ENCODE data around the gene PPP3R1.

PPP3R1 gene

GRCh38 chr2:68252400-68253218, at the start of gene PPP3R1:
Gene PPP3R1, minus strand, starts transcription at chr2:68252532. Its CDS starts 405 bp downstream, at chr2:68252127.
- DNase-seq: peak; percentile 97

DNA sequence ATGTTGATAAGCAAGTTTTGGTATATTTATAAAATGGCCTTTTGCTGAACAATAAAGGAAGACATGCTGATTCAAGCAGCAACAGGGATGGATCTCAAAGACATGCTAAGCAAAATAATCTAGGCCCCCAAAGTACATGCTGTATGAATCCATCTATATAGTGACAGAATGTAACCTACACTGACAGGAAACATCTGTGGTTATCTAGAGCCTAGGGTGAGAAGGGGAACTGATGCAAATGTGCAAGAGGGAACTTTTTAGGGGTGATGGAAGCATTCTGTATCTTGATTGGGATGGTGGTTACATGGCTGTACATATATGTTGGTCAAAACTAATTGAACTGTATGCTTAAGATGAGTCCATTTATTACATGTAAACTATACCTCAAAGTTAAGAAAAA, 43.2 kb upstream of the PPP3R1 start:
- no peak for DNase-seq

DNA sequence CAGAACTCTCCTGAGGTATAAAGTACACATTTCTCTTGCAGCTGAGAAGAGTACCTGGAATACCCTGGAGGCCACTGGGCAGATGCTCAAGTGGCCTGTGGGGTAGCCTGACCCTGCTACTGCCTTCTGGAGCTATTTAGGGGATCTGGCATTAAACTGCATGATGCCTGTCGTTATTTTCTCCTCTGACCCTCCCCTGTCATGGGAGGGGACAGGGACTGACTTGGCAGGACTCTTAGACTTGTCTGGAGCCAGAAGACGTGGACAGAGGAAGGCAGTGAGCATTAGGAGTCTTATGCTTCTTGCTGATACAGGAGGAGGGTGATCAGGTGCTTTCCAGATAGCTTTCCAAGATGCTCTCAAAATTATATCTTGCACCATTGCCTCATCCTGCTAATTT, 42.6 kb upstream of the PPP3R1 start:
- DNase-seq: no peak

GRCh38 chr2:68294187-68294586, 41.9 kb upstream of the PPP3R1 start:
- DNase-seq: no peak

- no peak for DNase-seq
Observed at GRCh38 chr2:68293755-68294154, 41.4 kb upstream of the PPP3R1 start.

- no peak for DNase-seq
Observed at GRCh38 chr2:68293024-68293423, 40.7 kb upstream of the PPP3R1 start.

DNA sequence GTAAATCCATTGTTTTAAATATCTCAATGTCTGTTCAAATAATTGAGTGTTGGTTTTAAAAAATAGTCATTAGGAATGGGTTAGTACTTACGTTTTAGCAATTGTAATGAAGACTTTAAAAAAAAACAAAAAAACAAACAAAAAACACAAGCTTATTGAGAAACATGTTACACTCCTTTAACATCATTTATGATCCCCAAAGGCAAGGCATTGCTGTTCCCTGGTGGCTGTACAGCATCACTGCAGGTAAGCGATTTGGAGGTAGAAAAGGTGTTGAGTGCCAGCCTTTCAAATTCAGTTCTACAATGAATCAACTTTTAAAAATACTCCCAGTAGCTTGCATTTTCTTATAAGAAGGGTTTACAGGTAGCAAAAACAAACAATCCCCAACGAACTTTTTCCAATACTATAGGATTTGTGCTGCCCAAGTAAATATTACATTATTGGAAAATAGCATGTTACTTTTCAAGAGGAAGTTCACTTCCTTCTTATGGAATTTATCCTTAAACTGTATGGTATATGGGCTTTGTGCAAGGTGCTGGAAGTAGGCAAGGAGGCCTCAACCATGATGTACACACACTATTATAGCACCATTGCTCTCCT, 39.9 kb upstream of the PPP3R1 start:
- DNase-seq: peak; percentile 26

DNA sequence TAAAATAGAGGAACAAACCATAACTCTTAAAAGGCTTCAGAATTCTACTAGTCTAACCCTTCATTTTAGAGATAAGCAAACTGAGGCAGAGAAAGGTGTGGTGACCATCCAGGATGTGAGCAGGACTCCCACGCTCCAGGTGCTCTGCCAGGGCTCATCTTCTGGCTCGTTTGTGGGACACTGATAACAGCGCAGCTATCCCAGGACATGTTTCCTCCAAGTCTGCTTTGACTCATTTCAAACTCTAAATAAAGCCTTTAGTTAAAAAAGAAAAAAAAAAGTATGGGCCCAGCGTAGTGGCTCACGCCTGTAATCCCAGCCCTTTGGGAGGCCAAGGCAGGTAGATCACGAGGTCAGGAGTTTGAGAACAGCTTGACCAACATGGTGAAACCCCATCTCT, 39.0 kb upstream of the PPP3R1 start:
- DNase-seq: no peak

DNA sequence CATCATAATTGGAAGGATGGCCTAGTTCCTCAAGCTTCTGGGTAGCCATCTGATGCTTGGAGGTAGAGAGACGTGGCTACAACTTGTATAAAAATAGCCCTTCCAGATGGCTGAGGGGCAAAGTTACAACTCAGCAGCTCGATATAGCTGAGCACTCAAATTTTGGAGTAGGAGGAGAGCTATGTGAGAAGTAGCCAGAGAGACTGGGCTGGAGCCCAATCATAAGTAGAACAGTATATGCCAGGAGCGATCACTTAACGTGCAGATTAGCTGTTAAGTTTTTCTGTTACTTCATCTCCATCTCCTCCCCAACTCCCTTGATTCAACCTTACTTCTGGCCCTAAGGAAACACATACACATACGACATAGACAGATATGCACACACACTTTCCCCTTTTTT, 38.6 kb upstream of the PPP3R1 start:
- no peak for DNase-seq

- no peak for DNase-seq
Observed at GRCh38 chr2:68287580-68288441, 35.5 kb upstream of the PPP3R1 start.

- DNase-seq: no peak
Observed at GRCh38 chr2:68284896-68285295, 32.6 kb upstream of the PPP3R1 start.

DNA sequence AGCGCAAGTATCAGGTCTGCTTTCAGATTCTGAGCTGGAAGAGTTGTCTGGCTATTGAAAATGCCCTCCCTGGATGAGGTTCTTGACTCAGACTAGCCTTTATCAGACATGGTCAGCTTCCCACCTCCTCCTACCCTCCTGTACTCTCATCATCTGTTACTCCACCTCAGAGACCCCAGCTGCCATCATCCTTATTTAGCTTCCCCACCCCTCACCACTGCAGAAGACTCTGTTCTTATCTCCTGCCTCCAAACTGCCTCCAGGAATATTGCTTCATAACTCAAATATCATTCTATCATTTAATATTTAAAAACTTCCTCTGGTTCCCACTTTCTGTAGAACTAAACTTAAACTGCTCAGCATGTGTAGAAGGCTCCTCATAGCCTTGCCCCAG, 31.1 kb upstream of the PPP3R1 start:
- no peak for DNase-seq

- peak; percentile 39 for DNase-seq
Observed at GRCh38 chr2:68282811-68283418, 30.6 kb upstream of the PPP3R1 start.

GRCh38 chr2:68280796-68281195, 28.5 kb upstream of the PPP3R1 start:
- DNase-seq: no peak

- no peak for DNase-seq
Observed at GRCh38 chr2:68280348-68280747, 28.0 kb upstream of the PPP3R1 start.

GRCh38 chr2:68279691-68280090, 27.4 kb upstream of the PPP3R1 start:
- no peak for DNase-seq

- DNase-seq: no peak
Observed at GRCh38 chr2:68278169-68278568, 25.8 kb upstream of the PPP3R1 start.

- no peak for DNase-seq
Observed at GRCh38 chr2:68274022-68274421, 21.7 kb upstream of the PPP3R1 start.

DNA sequence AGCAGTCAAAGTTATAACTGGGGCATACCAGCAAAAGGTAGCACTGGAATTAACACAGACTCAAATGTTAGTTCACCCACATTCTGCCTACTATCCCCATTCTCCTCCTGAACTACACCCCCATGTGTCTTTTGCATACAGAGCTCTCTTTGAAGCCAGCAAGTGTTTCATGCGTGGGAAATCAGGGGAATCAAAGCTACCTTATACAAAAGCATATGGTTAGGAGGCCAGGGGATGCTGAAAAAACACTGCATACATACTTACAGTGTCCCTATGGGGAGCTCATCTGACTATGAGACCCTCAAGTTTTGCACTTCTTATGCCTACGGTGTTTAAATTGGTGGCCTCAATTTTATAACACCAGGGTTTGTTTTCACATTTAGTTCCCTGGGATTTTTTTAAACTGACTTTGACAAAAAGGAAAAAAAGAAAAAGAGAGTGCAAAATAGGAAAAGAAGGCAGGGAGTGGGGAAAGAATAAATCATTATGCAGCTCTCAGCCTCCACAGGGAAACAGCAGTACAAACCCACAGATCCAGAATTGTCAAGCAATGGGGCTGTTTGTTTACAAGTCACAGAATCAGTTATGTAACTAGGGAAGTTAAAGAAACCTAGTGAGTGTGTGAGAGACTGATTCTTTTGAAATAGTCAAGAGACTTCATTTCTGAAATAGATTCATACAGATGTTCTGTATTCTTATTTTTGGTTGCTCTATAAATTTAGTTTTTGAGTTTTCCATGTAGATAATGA, 20.1 kb upstream of the PPP3R1 start:
- DNase-seq: no peak

DNA sequence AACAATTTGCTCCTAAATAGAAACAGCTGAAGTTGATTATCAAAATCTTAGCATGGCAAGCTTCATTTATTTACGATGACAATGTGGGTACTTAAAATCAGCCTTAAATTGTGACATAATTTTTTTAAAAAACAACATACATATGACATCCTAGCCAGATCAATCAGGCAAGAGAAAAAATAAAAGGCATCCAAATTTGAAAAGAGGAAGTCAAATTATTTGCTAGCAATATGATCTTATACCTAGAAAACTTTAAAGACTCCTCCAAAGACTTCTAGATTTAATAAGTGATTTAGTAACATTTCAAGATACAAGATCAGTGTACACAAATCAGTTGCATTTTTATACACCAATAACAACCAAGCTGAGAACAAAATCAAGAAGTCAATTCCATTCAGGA, 14.3 kb upstream of the PPP3R1 start:
- DNase-seq: no peak

- no peak for DNase-seq
Observed at GRCh38 chr2:68263632-68264031, 11.3 kb upstream of the PPP3R1 start.

- DNase-seq: no peak
Observed at GRCh38 chr2:68258851-68259250, 6.5 kb upstream of the PPP3R1 start.

- no peak for DNase-seq
Observed at GRCh38 chr2:68256093-68256450, 3.7 kb upstream of the PPP3R1 start.
